ENCODE results near the gene CHRDL1. TPM values are rescaled to one million over a fixed set of nuclear protein-coding genes. Genes with fewer than 3 reads are reported as not detected.

The CHRDL1 gene
- total RNA-seq, 1 donor = 8.0 TPM

GRCh38 chrX:110741213-110741796 is 54.3 kb downstream of the CHRDL1 start:
- Histone ChIP-seq H4K20me1 (ENCODE audit: insufficient read depth, low read length) (no peaks in the 10 kb centered on the region), H2AFZ (ENCODE audit: low read length) (no peak overlapping the region), H3K4me3 (ENCODE audit: insufficient read depth, low read length) (no peak overlapping the region), H3K36me3 (ENCODE audit: insufficient read depth, low read length) (no peaks in the 10 kb centered on the region), H3K79me2 (ENCODE audit: insufficient read depth, low read length) (no peaks in the 10 kb centered on the region), H3K9me3 (ENCODE audit: low read depth, low read length) (no peaks in the 10 kb centered on the region), H3K4me1 (ENCODE audit: insufficient read depth, low read length) (peaks cover 12% of the 10 kb centered on the region), H3K27ac (ENCODE audit: low read depth, low read length) (no peak overlapping the region), H3K27me3 (ENCODE audit: insufficient read depth, low read length) (no peaks in the 10 kb centered on the region), H3K4me2 (ENCODE audit: insufficient read depth, low read length) (no peak overlapping the region)
- no peak for DNase-seq (ENCODE audit: insufficient read length, low spot score, missing footprints)
- TF ChIP-seq CTCF (IDR thresholded peaks at IDR 0.05; ENCODE audit: extremely low read depth, low read depth, low read length) = no peak

DNA sequence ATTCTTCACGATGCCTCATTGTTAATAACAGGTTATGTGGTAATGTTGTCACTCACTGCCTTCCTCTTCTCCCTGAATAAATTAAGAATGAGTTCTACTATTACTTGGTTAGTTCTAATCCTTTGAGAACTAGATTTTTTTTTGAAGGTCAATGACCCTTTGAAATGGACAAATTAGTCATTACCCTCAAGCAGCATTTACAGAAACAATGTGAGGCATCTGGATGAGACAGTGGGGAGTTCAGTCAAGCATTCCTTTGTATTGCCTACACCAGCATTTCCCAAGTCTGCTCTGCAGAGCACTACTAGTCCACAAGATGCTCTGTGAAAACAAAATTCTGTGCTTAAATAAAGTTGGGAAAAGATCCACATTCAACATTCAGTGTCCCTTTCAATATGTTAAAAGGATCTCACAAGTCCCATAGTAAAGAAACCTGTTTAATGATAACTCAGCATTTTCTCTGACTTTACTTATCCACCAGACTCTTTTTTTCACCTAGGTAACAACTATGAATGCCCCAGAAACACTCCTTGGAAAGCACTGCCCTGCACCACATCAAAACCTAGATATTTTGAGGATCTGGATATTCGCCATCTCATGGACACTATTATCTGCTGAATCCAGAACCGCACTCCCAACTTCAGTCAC is 60.6 kb downstream of the CHRDL1 start:
- no peak overlapping the region for H3K27ac ChIP-seq (ENCODE audit: low read depth, low read length)

GRCh38 chrX:110734271-110734670 is 61.3 kb downstream of the CHRDL1 start:
- H3K36me3 ChIP-seq (ENCODE audit: insufficient read depth, low read length) = no peaks in the 10 kb centered on the region
- no peaks in the 10 kb centered on the region for H3K79me2 ChIP-seq (ENCODE audit: insufficient read depth, low read length)
- H3K4me3 ChIP-seq (ENCODE audit: insufficient read depth, low read length) = no peak overlapping the region
- H3K4me1 ChIP-seq (ENCODE audit: insufficient read depth, low read length) = peaks cover 10% of the 10 kb centered on the region
- H3K9me3 ChIP-seq (ENCODE audit: low read depth, low read length) = no peaks in the 10 kb centered on the region
- H3K4me2 ChIP-seq (ENCODE audit: insufficient read depth, low read length) = no peak overlapping the region
- H3K27me3 ChIP-seq (ENCODE audit: insufficient read depth, low read length) = peaks cover 6% of the 10 kb centered on the region
- no peak overlapping the region for H3K27ac ChIP-seq (ENCODE audit: low read depth, low read length)
- no peak overlapping the region for H2AFZ ChIP-seq (ENCODE audit: low read length)
- TF ChIP-seq CTCF (IDR thresholded peaks at IDR 0.05; ENCODE audit: extremely low read depth, low read depth, low read length) = no peak
- H4K20me1 ChIP-seq (ENCODE audit: insufficient read depth, low read length) = no peaks in the 10 kb centered on the region
- no peak for DNase-seq (ENCODE audit: insufficient read length, low spot score, missing footprints)

More for the DNA sequence above, 60.6 kb downstream of the CHRDL1 start:
- H3K36me3 ChIP-seq (ENCODE audit: insufficient read depth, low read length) = no peaks in the 10 kb centered on the region
- no peak overlapping the region for H3K4me3 ChIP-seq (ENCODE audit: insufficient read depth, low read length)
- no peaks in the 10 kb centered on the region for H3K9me3 ChIP-seq (ENCODE audit: low read depth, low read length)
- peaks cover 3% of the 10 kb centered on the region for H3K27me3 ChIP-seq (ENCODE audit: insufficient read depth, low read length)
- H3K79me2 ChIP-seq (ENCODE audit: insufficient read depth, low read length) = no peaks in the 10 kb centered on the region
- H4K20me1 ChIP-seq (ENCODE audit: insufficient read depth, low read length) = no peaks in the 10 kb centered on the region
- peaks cover 10% of the 10 kb centered on the region for H3K4me1 ChIP-seq (ENCODE audit: insufficient read depth, low read length)
- DNase-seq (ENCODE audit: insufficient read length, low spot score, missing footprints) = no peak
- no peak for TF ChIP-seq CTCF (IDR thresholded peaks at IDR 0.05; ENCODE audit: extremely low read depth, low read depth, low read length)
- no peak overlapping the region for H3K4me2 ChIP-seq (ENCODE audit: insufficient read depth, low read length)
- H2AFZ ChIP-seq (ENCODE audit: low read length) = no peak overlapping the region

DNA sequence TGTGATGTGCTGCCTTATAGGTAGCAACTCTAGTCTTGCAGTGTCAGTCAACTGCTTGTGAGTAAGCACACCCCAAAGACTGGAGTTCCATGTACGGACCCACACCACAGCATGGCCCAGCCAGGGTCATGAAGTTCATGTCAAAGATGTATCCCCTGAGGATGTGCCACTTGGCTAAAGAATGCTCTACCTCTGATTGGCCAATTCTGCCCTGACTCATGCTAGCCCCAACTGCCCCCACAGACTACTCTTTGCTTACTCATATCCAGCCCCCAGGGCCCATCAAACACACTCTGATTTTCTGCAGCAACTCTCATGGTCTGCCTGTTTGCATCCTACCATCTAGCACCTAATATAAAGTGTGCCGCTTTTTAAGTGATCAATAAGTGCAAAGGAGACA is 62.5 kb downstream of the CHRDL1 start:
- no peak overlapping the region for H3K4me2 ChIP-seq (ENCODE audit: insufficient read depth, low read length)
- H3K79me2 ChIP-seq (ENCODE audit: insufficient read depth, low read length) = no peaks in the 10 kb centered on the region
- H3K9me3 ChIP-seq (ENCODE audit: low read depth, low read length) = no peaks in the 10 kb centered on the region
- peak; percentile 15 for DNase-seq (ENCODE audit: insufficient read length, low spot score, missing footprints)
- no peak overlapping the region for H3K4me3 ChIP-seq (ENCODE audit: insufficient read depth, low read length)
- H4K20me1 ChIP-seq (ENCODE audit: insufficient read depth, low read length) = no peaks in the 10 kb centered on the region
- no peak overlapping the region for H2AFZ ChIP-seq (ENCODE audit: low read length)
- H3K27me3 ChIP-seq (ENCODE audit: insufficient read depth, low read length) = peaks cover 6% of the 10 kb centered on the region
- peaks cover 10% of the 10 kb centered on the region for H3K4me1 ChIP-seq (ENCODE audit: insufficient read depth, low read length)
- H3K27ac ChIP-seq (ENCODE audit: low read depth, low read length) = no peak overlapping the region
- no peaks in the 10 kb centered on the region for H3K36me3 ChIP-seq (ENCODE audit: insufficient read depth, low read length)
- TF ChIP-seq CTCF (IDR thresholded peaks at IDR 0.05; ENCODE audit: extremely low read depth, low read depth, low read length) = no peak
